Esophagus mucosa (tissue), 1 donor: Measurements from ENCODE around the gene UGT2A1. TPM values are rescaled to one million over a fixed set of nuclear protein-coding genes. Genes with fewer than 3 reads are reported as not detected.

Experiments
- ATAC-seq: fragments of 200-7000 bp; cut with Tn5 transposase; one replicate; pipeline ENCODE4 v1.9.1; 2020
- total RNA-seq: library from RNA; stranded (reverse); gene quantifications from one replicate; pipeline ENCODE4 v1.2.4, GENCODE V29; 2023
- donor health status: DM: yes; HTN: yes; CAD: no.

The UGT2A1 gene
- total RNA-seq, 1 donor from 2014 or later = not detected

GRCh38 chr4:69584135-69584534 lies 68.9 kb downstream of the UGT2A1 start:
- ATAC-seq = no peak

DNA sequence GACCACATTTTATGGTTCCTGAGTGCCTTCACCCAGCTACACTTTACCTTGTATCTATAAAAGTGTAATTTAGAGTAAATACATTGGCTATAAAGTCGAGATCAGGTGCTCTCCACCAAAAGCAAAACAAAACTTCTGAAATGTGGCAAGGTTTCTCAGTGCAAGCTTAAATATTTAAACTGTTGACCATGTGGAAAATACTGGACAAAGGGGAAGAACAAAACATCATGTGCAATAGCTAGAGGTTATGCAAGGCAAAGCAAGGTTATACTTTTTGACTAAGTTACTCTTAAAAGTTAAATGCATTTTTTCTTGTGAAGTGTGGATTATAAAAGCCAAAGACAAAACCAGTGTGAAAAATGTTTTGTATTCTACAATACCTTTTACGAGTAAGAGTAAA lies 69.5 kb downstream of the UGT2A1 start:
- no peak for ATAC-seq

- no peak for ATAC-seq
Observed at GRCh38 chr4:69577245-69577644, 75.8 kb downstream of the UGT2A1 start.

DNA sequence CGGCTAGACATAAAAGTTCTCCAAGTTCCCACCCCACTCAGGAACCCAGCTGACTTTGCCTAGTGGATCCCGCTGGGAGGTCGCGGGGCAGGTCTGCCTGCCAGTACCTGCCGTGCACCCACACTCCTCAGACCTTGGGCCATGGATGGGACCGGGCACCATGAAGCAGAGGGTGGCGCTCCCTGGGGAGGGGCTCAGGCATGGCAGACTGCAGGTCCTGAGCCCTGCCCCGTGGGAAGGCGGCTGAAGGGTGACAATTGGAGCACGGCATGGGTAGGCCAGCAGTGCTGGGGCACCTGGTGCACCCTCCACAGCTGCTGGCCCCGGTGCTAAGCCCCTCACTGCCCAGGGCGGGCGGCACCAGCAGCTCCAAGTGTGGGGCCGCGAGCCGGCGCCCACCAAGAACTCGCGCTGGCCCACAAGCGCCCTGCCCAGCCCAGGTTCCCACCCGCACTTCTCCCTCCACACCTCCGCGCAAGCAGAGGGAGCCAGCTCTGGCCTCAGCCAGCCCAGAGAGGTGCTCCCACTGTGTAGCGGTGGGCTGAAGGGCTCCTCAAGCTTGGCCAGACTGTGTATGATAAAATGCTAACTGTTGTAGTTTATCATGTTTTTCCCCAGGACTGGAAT lies 76.7 kb downstream of the UGT2A1 start:
- ATAC-seq = no peak

- no peak for ATAC-seq
Observed at GRCh38 chr4:69568787-69569186, 84.3 kb downstream of the UGT2A1 start.

DNA sequence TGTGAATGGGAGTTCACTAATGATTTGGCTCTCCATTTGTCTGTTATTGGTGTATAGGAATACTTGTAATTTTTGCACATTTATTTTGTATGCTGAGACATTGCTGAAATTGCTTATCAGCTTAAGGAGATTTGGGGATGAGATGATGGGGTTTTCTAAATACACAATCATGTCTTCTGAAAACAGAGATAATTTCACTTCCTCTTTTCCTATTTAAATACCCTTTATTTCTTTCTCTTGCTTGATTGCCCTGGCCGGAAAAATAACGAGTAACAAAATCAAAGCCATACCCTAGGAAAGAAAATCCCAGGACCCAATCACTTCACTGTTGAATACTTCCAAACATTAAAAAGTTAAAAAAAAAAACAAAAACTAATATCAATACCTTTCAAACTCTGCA lies 89.6 kb downstream of the UGT2A1 start:
- ATAC-seq = no peak

DNA sequence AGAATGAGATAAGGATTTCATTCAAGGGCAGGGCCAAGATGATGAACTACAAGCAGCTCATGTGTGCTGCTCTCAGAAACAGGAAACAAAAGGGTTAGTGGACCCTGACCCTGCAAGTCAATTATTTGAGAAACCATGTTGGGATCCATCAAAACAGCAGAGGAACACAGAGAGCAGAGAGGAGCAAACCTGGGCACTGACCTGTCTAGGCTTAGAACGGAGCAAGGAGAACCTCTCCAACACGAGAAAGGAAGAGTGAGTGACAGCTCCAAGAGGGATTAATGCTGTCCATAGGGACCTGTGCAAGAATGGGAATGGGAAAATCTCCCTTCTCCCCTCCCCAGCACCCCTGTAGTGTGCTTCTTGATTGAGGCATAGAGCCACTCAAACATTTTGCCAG lies 103.4 kb downstream of the UGT2A1 start:
- no peak for ATAC-seq

- no peak for ATAC-seq
Observed at GRCh38 chr4:69546134-69546765, 106.8 kb downstream of the UGT2A1 start.

Other genes with a start within 250 kb of the UGT2A1 start
- not detected for gene UGT2B4, start 157.3 kb downstream of the UGT2A1 start, total RNA-seq
- not detected for gene UGT2A2, start 13.6 kb downstream of the UGT2A1 start, total RNA-seq
- 1.3 TPM for gene SULT1B1, start 107.4 kb upstream of the UGT2A1 start, total RNA-seq
- gene SULT1E1, start 206.9 kb upstream of the UGT2A1 start, total RNA-seq = 0.52 TPM